ENCODE data around the gene UMOD.

Gene UMOD

DNA sequence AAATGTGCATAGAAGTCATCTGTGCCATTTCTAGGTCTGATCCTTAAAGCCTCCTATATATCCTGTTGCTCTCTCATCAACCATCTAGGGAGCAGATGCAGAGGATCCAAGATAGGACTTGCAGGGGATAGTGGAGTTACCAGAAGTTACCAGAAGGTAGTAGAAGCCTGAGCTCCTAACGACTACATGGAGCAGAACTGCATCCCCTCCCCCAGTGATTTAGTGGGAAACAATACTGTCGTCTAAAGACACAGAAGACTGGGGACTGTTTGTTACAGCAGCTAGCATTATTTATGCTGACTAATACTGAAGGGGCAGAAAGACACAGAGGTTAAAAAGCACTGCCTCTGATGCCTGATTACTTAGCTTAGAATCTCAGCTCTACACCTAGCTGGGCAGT is 41.0 kb downstream of the UMOD start:
- Histone ChIP-seq H3K79me2 (ENCODE audit: control insufficient read depth, insufficient read depth, low read length, unreplicated experiment) (no peaks in the 10 kb centered on the region), H3K4me3 (ENCODE audit: low read depth, low read length) (no peak overlapping the region), H3K27me3 (ENCODE audit: insufficient read depth, low read length) (no peaks in the 10 kb centered on the region), H3K27ac (ENCODE audit: low read depth, low read length) (no peak overlapping the region), H3K36me3 (ENCODE audit: insufficient read depth, low read length) (no peaks in the 10 kb centered on the region), H3K4me1 (ENCODE audit: control insufficient read depth, insufficient read depth, low read length, unreplicated experiment) (no peaks in the 10 kb centered on the region), H2AFZ (ENCODE audit: low read length, unreplicated experiment) (no peak overlapping the region)

GRCh38 chr16:20310421-20311395 is 41.8 kb downstream of the UMOD start:
- Histone ChIP-seq H3K4me1 (ENCODE audit: control insufficient read depth, insufficient read depth, low read length, unreplicated experiment) (no peaks in the 10 kb centered on the region), H2AFZ (ENCODE audit: low read length, unreplicated experiment) (no peak overlapping the region), H3K27ac (ENCODE audit: low read depth, low read length) (no peak overlapping the region), H3K79me2 (ENCODE audit: control insufficient read depth, insufficient read depth, low read length, unreplicated experiment) (no peaks in the 10 kb centered on the region), H3K4me3 (ENCODE audit: low read depth, low read length) (no peak overlapping the region), H3K27me3 (ENCODE audit: insufficient read depth, low read length) (no peaks in the 10 kb centered on the region), H3K36me3 (ENCODE audit: insufficient read depth, low read length) (no peaks in the 10 kb centered on the region)

GRCh38 chr16:20309786-20310185 is 42.7 kb downstream of the UMOD start:
- H3K79me2 ChIP-seq (ENCODE audit: control insufficient read depth, insufficient read depth, low read length, unreplicated experiment): no peaks in the 10 kb centered on the region
- no peaks in the 10 kb centered on the region for H3K36me3 ChIP-seq (ENCODE audit: insufficient read depth, low read length)
- no peak overlapping the region for H3K27ac ChIP-seq (ENCODE audit: low read depth, low read length)
- no peaks in the 10 kb centered on the region for H3K27me3 ChIP-seq (ENCODE audit: insufficient read depth, low read length)
- H2AFZ ChIP-seq (ENCODE audit: low read length, unreplicated experiment): no peak overlapping the region
- H3K4me1 ChIP-seq (ENCODE audit: control insufficient read depth, insufficient read depth, low read length, unreplicated experiment): no peaks in the 10 kb centered on the region
- no peak overlapping the region for H3K4me3 ChIP-seq (ENCODE audit: low read depth, low read length)

DNA sequence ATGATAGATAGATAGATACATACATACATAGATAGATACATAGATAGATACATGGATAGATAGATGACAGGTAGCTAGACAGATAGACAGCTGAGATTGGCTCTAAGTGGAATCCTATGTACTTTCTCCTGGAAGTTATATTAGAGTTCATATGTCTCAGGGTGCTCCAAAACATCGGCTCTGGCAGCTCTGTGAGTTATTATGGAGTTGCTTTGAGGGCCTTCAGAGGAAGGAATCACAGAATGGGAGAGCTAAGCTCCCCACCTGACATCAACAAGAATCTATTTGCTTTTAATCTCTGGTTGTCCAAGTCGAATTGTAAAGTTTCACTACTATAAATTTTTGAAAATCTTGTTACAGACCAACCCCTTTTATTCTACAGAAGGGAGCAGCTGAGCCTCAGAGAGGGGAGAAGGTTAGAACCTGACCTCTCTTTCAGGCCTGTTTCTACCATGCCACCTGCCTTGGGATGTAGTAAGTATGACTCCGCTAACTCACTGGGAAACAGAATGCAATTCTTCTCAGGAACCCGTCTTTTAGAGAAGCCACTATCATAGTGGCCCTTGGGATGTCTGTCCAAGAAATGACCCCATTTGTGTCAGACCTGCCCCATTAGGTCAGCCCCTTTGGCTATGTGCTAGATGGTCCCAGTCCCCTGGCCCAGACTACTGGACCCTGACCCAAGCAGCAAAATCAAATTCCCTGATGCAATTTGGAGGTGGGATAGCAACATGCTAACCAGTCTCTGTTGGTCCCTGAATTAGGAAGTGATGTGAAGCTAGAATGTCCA is 43.5 kb downstream of the UMOD start:
- Histone ChIP-seq H3K4me1 (ENCODE audit: control insufficient read depth, insufficient read depth, low read length, unreplicated experiment) (no peaks in the 10 kb centered on the region), H3K27ac (ENCODE audit: low read depth, low read length) (no peak overlapping the region), H3K79me2 (ENCODE audit: control insufficient read depth, insufficient read depth, low read length, unreplicated experiment) (no peaks in the 10 kb centered on the region), H3K27me3 (ENCODE audit: insufficient read depth, low read length) (no peaks in the 10 kb centered on the region), H2AFZ (ENCODE audit: low read length, unreplicated experiment) (no peak overlapping the region), H3K4me3 (ENCODE audit: low read depth, low read length) (no peak overlapping the region), H3K36me3 (ENCODE audit: insufficient read depth, low read length) (no peaks in the 10 kb centered on the region)

DNA sequence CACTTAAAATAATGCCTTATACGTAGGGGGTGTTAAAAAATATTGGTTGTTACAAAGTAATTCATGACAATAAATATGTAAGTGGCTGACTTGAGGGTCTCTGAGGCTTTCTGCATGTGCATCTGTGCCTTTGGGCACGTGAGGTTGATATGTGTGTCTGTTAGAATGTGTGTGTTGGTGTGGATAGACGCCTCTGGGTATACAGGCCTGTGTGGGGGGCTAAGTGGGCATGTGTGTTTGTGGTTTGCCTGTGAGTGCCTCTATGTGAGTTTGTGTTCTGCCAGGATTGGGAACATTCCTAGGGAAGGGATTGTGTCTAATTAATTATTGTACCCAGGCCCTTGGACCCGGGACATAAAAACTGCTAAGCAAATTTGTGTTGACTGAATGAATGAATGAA is 44.2 kb downstream of the UMOD start:
- no peak overlapping the region for H3K4me3 ChIP-seq (ENCODE audit: low read depth, low read length)
- H3K36me3 ChIP-seq (ENCODE audit: insufficient read depth, low read length): no peaks in the 10 kb centered on the region
- H3K79me2 ChIP-seq (ENCODE audit: control insufficient read depth, insufficient read depth, low read length, unreplicated experiment): no peaks in the 10 kb centered on the region
- H3K4me1 ChIP-seq (ENCODE audit: control insufficient read depth, insufficient read depth, low read length, unreplicated experiment): no peaks in the 10 kb centered on the region
- H2AFZ ChIP-seq (ENCODE audit: low read length, unreplicated experiment): no peak overlapping the region
- H3K27me3 ChIP-seq (ENCODE audit: insufficient read depth, low read length): no peaks in the 10 kb centered on the region
- no peak overlapping the region for H3K27ac ChIP-seq (ENCODE audit: low read depth, low read length)

GRCh38 chr16:20307791-20308190 is 44.7 kb downstream of the UMOD start:
- Histone ChIP-seq H3K79me2 (ENCODE audit: control insufficient read depth, insufficient read depth, low read length, unreplicated experiment) (no peaks in the 10 kb centered on the region), H3K27ac (ENCODE audit: low read depth, low read length) (no peak overlapping the region), H3K4me1 (ENCODE audit: control insufficient read depth, insufficient read depth, low read length, unreplicated experiment) (no peaks in the 10 kb centered on the region), H3K36me3 (ENCODE audit: insufficient read depth, low read length) (no peaks in the 10 kb centered on the region), H2AFZ (ENCODE audit: low read length, unreplicated experiment) (no peak overlapping the region), H3K4me3 (ENCODE audit: low read depth, low read length) (no peak overlapping the region), H3K27me3 (ENCODE audit: insufficient read depth, low read length) (no peaks in the 10 kb centered on the region)

DNA sequence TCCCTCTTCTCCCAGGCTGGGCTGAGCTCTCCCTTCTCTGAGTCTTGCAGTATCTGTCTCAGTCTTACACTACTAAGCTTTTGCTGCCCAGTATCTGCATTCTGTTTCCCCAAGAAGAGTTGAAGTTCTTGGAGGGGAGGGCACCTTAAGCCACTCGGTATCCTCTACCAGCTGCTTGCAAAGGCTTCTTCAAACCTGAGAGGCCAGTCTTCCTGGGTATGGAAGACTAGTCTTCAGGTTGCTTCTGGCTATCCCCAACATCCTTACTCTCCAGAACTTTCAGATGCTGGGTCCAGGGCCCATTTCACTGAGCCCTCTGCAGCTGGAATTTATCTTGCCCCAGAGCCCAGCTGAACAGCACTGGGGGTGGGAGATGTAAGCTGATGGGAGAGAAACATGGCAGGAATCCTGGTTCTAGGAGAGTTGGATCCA is 45.3 kb downstream of the UMOD start:
- Histone ChIP-seq H2AFZ (ENCODE audit: low read length, unreplicated experiment) (no peak overlapping the region), H3K27ac (ENCODE audit: low read depth, low read length) (no peak overlapping the region), H3K4me1 (ENCODE audit: control insufficient read depth, insufficient read depth, low read length, unreplicated experiment) (no peaks in the 10 kb centered on the region), H3K36me3 (ENCODE audit: insufficient read depth, low read length) (no peaks in the 10 kb centered on the region), H3K27me3 (ENCODE audit: insufficient read depth, low read length) (no peaks in the 10 kb centered on the region), H3K79me2 (ENCODE audit: control insufficient read depth, insufficient read depth, low read length, unreplicated experiment) (no peaks in the 10 kb centered on the region), H3K4me3 (ENCODE audit: low read depth, low read length) (no peak overlapping the region)

GRCh38 chr16:20306401-20306800 is 46.1 kb downstream of the UMOD start:
- H3K79me2 ChIP-seq (ENCODE audit: control insufficient read depth, insufficient read depth, low read length, unreplicated experiment): no peaks in the 10 kb centered on the region
- H3K4me3 ChIP-seq (ENCODE audit: low read depth, low read length): no peak overlapping the region
- H3K36me3 ChIP-seq (ENCODE audit: insufficient read depth, low read length): no peaks in the 10 kb centered on the region
- no peak overlapping the region for H2AFZ ChIP-seq (ENCODE audit: low read length, unreplicated experiment)
- no peaks in the 10 kb centered on the region for H3K4me1 ChIP-seq (ENCODE audit: control insufficient read depth, insufficient read depth, low read length, unreplicated experiment)
- no peak overlapping the region for H3K27ac ChIP-seq (ENCODE audit: low read depth, low read length)
- no peaks in the 10 kb centered on the region for H3K27me3 ChIP-seq (ENCODE audit: insufficient read depth, low read length)

- H3K4me1 ChIP-seq (ENCODE audit: control insufficient read depth, insufficient read depth, low read length, unreplicated experiment): no peaks in the 10 kb centered on the region
- no peaks in the 10 kb centered on the region for H3K27me3 ChIP-seq (ENCODE audit: insufficient read depth, low read length)
- H3K79me2 ChIP-seq (ENCODE audit: control insufficient read depth, insufficient read depth, low read length, unreplicated experiment): no peaks in the 10 kb centered on the region
- no peaks in the 10 kb centered on the region for H3K36me3 ChIP-seq (ENCODE audit: insufficient read depth, low read length)
- no peak overlapping the region for H3K4me3 ChIP-seq (ENCODE audit: low read depth, low read length)
- H3K27ac ChIP-seq (ENCODE audit: low read depth, low read length): no peak overlapping the region
- H2AFZ ChIP-seq (ENCODE audit: low read length, unreplicated experiment): no peak overlapping the region
These were observed 49.5 kb downstream of the UMOD start for GRCh38 chr16:20303012-20303411.

- no peaks in the 10 kb centered on the region for H3K27me3 ChIP-seq (ENCODE audit: insufficient read depth, low read length)
- H3K4me1 ChIP-seq (ENCODE audit: control insufficient read depth, insufficient read depth, low read length, unreplicated experiment): no peaks in the 10 kb centered on the region
- H3K79me2 ChIP-seq (ENCODE audit: control insufficient read depth, insufficient read depth, low read length, unreplicated experiment): no peaks in the 10 kb centered on the region
- no peak overlapping the region for H3K4me3 ChIP-seq (ENCODE audit: low read depth, low read length)
- no peak overlapping the region for H3K27ac ChIP-seq (ENCODE audit: low read depth, low read length)
- no peaks in the 10 kb centered on the region for H3K36me3 ChIP-seq (ENCODE audit: insufficient read depth, low read length)
- no peak overlapping the region for H2AFZ ChIP-seq (ENCODE audit: low read length, unreplicated experiment)
These were observed 50.1 kb downstream of the UMOD start for GRCh38 chr16:20302389-20302788.
